ENCODE data around the gene CFAP299. TPM values are rescaled to one million over a fixed set of nuclear protein-coding genes. Genes with fewer than 3 reads are reported as not detected.

Gene CFAP299
- total and polyA plus RNA-seq, 7 donors, result 1.4 TPM; not detected in 6

GRCh38 chr4:80948995-80949394, 613.5 kb downstream of the CFAP299 start:
- TF ChIP-seq CTCF (IDR thresholded peaks at IDR 0.05) (no peak), POLR2AphosphoS5 (IDR thresholded peaks at IDR 0.05) (no peak), POLR2A (IDR thresholded peaks at IDR 0.05) (no peak), EP300 (IDR thresholded peaks at IDR 0.05) (no peak)

GRCh38 chr4:80956421-80956820, 620.9 kb downstream of the CFAP299 start:
- no peak for DNase-seq
- 88 to 91% methylated on average over 3 of the region's 3 CpGs for WGBS, 2 donors
- H3K27me3 ChIP-seq, result no peaks in the 10 kb centered on the region
- no peak for TF ChIP-seq POLR2AphosphoS5 (IDR thresholded peaks at IDR 0.05)
- TF ChIP-seq POLR2A (IDR thresholded peaks at IDR 0.05), result no peak
- TF ChIP-seq CTCF (IDR thresholded peaks at IDR 0.05), result no peak
- TF ChIP-seq EP300 (IDR thresholded peaks at IDR 0.05), result no peak
- H3K4me1 ChIP-seq, result no peaks in the 10 kb centered on the region
- no peaks in the 10 kb centered on the region for H3K36me3 ChIP-seq
- H3K9me3 ChIP-seq, result no peaks in the 10 kb centered on the region
- no peak overlapping the region for H3K4me3 ChIP-seq
- intact Hi-C loops (cut with DNase I), result no loop called here
- no peak overlapping the region for H3K27ac ChIP-seq

More at GRCh38 chr4:80948995-80949394, 613.5 kb downstream of the CFAP299 start:
- Histone ChIP-seq H3K4me1 (no peaks in the 10 kb centered on the region), H3K27me3 (no peaks in the 10 kb centered on the region), H3K9me3 (no peaks in the 10 kb centered on the region), H3K27ac (no peak overlapping the region), H3K4me3 (no peak overlapping the region), H3K36me3 (no peaks in the 10 kb centered on the region)
- intact Hi-C loops (cut with DNase I), result no loop called here
- DNase-seq, result no peak

- H3K27me3 ChIP-seq, result no peaks in the 10 kb centered on the region
- TF ChIP-seq CTCF (IDR thresholded peaks at IDR 0.05) (no peak), POLR2AphosphoS5 (IDR thresholded peaks at IDR 0.05) (no peak), EP300 (IDR thresholded peaks at IDR 0.05) (no peak), POLR2A (IDR thresholded peaks at IDR 0.05) (no peak)
- H3K27ac ChIP-seq, result no peak overlapping the region
- no peaks in the 10 kb centered on the region for H3K9me3 ChIP-seq
- intact Hi-C loops (cut with DNase I), result no loop called here
- DNase-seq, result no peak
- no peak overlapping the region for H3K4me3 ChIP-seq
- 64 to 72% methylated on average over 2 of the region's 2 CpGs for WGBS, 2 donors
- H3K36me3 ChIP-seq, result no peaks in the 10 kb centered on the region
- no peaks in the 10 kb centered on the region for H3K4me1 ChIP-seq
These were observed 627.5 kb downstream of the CFAP299 start for GRCh38 chr4:80963051-80963450.

- H3K4me1 ChIP-seq, result no peaks in the 10 kb centered on the region
- intact Hi-C loops (cut with DNase I), result no loop called here
- H3K9me3 ChIP-seq, result no peaks in the 10 kb centered on the region
- H3K36me3 ChIP-seq, result no peaks in the 10 kb centered on the region
- H3K27ac ChIP-seq, result no peak overlapping the region
- no peak for DNase-seq
- TF ChIP-seq CTCF (IDR thresholded peaks at IDR 0.05), result no peak
- no peak for TF ChIP-seq POLR2AphosphoS5 (IDR thresholded peaks at IDR 0.05)
- no peak for TF ChIP-seq POLR2A (IDR thresholded peaks at IDR 0.05)
- no peak for TF ChIP-seq EP300 (IDR thresholded peaks at IDR 0.05)
- H3K4me3 ChIP-seq, result no peak overlapping the region
- WGBS, 2 donors, result 90 to 93% methylated on average over 4 of the region's 4 CpGs
- no peaks in the 10 kb centered on the region for H3K27me3 ChIP-seq
These were observed 631.8 kb downstream of the CFAP299 start for GRCh38 chr4:80967346-80967745.

DNA sequence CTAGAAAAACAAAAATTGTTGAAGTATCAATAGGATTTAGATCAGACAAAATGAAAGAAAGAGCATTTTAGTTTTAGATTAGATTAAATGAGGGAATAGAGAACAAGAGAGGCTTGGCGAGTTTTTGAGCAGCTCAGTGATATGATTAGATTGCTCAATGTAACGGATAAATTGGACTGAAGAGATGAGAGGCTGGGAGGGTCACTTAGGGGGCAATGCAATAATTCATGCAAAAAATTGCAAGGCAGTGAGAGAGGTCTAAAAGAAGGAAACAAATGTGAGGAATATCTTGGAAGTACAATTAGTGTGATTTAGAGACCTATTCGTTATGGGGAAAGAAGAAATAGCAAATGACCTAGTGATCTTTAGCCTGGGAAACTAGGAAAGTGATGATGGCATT, 644.7 kb downstream of the CFAP299 start:
- Histone ChIP-seq H3K27me3 (no peaks in the 10 kb centered on the region), H3K36me3 (no peaks in the 10 kb centered on the region), H3K9me3 (no peaks in the 10 kb centered on the region), H3K4me3 (no peak overlapping the region), H3K27ac (no peak overlapping the region), H3K4me1 (no peaks in the 10 kb centered on the region)
- no peak for TF ChIP-seq POLR2A (IDR thresholded peaks at IDR 0.05)
- no peak for TF ChIP-seq POLR2AphosphoS5 (IDR thresholded peaks at IDR 0.05)
- TF ChIP-seq CTCF (IDR thresholded peaks at IDR 0.05), result no peak
- no peak for TF ChIP-seq EP300 (IDR thresholded peaks at IDR 0.05)
- no peak for DNase-seq
- intact Hi-C loops (cut with DNase I), result no loop called here
- 81 to 91% methylated on average over 3 of the region's 3 CpGs for WGBS, 2 donors
